Gastroesophageal sphincter (tissue), 4 donors: ENCODE results near the gene ZSCAN9. TPM values are rescaled to one million over a fixed set of nuclear protein-coding genes. Genes with fewer than 3 reads are reported as not detected.
A peak's percentile ranks its signal among the peaks of the same experiment; 100 is the strongest.

Source experiments
- ATAC-seq: fragments of 150-250 bp; one replicate; pipeline ENCODE4 v1.9.1; 2016; ENCODE audit warnings: mild to moderate bottlenecking, moderate library complexity
- H3K27ac ChIP-seq, 4 donors: fragments of 200-600 bp; sonication (generic) in 3 of 4; 1 replicate in 3 of 4; 2 replicates in 1 of 4; pipeline ENCODE4 v1.5.1; 2016 to 2019
- H3K27me3 ChIP-seq: fragments of 200-600 bp; sonication (generic); one replicate; pipeline ENCODE4 v1.5.1; 2019
- H3K36me3 ChIP-seq, 2 donors: fragments of 200-600 bp; sonication (generic); one replicate each; pipeline ENCODE4 v1.5.1; 2019; ENCODE audit warnings: control low read depth in 1 of 2
- H3K4me1 ChIP-seq, 3 donors: fragments of 200-600 bp; sonication (generic); 1 replicate in 2 of 3; 2 replicates in 1 of 3; pipeline ENCODE4 v1.5.1; 2016 to 2019; ENCODE audit warnings: control low read depth in 2 of 3
- H3K4me3 ChIP-seq, 2 donors: fragments of 200-600 bp; sonication (generic); one replicate each; pipeline ENCODE4 v1.5.1; 2019; ENCODE audit warnings: mild to moderate bottlenecking in 1 of 2, moderate library complexity in 1 of 2
- H3K9me3 ChIP-seq, 3 donors: fragments of 200-600 bp; sonication (generic); one replicate each; pipeline ENCODE4 v1.5.1; 2017 to 2019; ENCODE audit warnings: control low read depth in 2 of 3
- EP300 ChIP-seq: sonication (generic); formaldehyde crosslinking; IDR thresholded peaks from one replicate; pipeline ENCODE4 v1.6.1; 2017; ENCODE audit warnings: antibody characterized with exemption, mild to moderate bottlenecking
- POLR2A ChIP-seq, 2 donors: fragments of 450-650 bp; IDR thresholded peaks; one replicate each; pipeline ENCODE4 v1.6.1; 2017; ENCODE audit warnings: antibody characterized with exemption in 2 of 2, mild to moderate bottlenecking in 2 of 2, moderate library complexity in 1 of 2
- POLR2AphosphoS5 ChIP-seq: sonication (generic); formaldehyde crosslinking; IDR thresholded peaks from one replicate; pipeline ENCODE4 v1.6.1; 2017; ENCODE audit warnings: antibody characterized with exemption
- WGBS, 2 donors: methylation state at CpG; one replicate each; pipeline ENCODE4 v1.1.5; 2018; ENCODE audit warnings: low coverage in 1 of 2; 5-methylcytosine and 5-hydroxymethylcytosine counted together
- total RNA-seq, 4 donors: library from RNA; depleted of rRNA; stranded (reverse); fragments of >200 nt; gene quantifications; one replicate each; pipeline ENCODE4 v1.1.0, GENCODE V29; 2016
- TF ChIP-seq, protein P1 (sequence below), 4 experiments: fragments of 200-600 bp in 2 of 4; fragments of 450-650 bp in 2 of 4; sonication (generic) in 1 of 4; IDR thresholded peaks; one replicate each; pipeline ENCODE4 v1.5.1; 2017 to 2019; ENCODE audit warnings: antibody characterized with exemption in 4 of 4, mild to moderate bottlenecking in 2 of 4, moderate library complexity in 2 of 4

The ZSCAN9 gene
- total RNA-seq = 10 to 100 TPM; 11.4 to 17.1 (median 12.9) TPM

DNA sequence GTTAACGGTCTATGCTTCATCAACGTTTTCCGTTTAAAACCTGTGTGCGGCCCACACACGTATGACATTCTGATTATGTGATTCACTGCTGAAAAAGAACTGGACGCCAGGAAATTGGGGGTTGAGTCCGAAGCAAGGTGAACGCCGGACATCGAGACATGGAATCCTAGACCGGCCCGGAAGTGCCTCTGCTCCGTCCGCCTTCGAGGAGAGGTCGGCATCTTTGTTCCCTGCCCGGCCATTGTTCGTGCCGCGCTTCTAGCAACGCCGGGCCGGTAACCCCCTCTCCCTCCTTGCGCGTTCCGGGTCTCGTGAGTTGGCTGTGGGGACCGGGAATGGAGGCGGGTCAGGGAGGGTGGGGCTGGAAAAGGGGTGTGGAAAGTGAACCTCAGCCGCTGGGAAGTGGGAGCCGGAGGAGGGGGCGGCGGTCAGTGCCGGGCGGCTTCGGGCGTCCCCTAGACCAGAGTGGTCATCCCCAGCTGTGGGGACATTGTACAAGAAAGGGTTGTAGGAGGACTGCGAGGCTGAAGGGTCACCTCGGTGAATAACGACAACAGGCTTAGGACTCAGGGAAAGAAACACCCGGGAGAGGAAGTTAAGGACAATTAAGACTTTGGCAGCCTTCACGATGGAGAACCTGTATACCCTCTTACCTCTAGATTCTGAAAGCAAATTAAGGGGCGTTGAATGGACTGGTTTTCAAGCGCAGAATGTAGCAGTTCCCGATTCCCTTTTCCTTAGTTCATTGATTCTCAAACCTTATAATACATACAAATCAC lies at the start of gene ZSCAN9:
TSS of gene ZSCAN9 (plus strand) at position 220 of the 779 bp plus-strand sequence. CDS start 1,810 bp downstream, outside the sequence.
- Histone ChIP-seq H3K4me1 (peaks cover 0 to 34% (median 6%) of the 10 kb centered on the region in 3 donors), H3K4me3 (peak within 1 kb of the TSS; percentile 80 to 99), H3K9me3 (no peaks in the 10 kb centered on the region), H3K27me3 (peaks cover 20% of the 10 kb centered on the region), H3K27ac (peak within 1 kb of the TSS; percentile 83 to 91 (median 86)), H3K36me3 (peaks cover 9 to 34% of the 10 kb centered on the region in 2 donors)
- WGBS, 2 donors = 0 to 1% methylated on average over 17 to 24 of the region's 45 CpGs
- no peak for TF ChIP-seq POLR2A (IDR thresholded peaks at IDR 0.05)
- TF ChIP-seq, protein P1, sequence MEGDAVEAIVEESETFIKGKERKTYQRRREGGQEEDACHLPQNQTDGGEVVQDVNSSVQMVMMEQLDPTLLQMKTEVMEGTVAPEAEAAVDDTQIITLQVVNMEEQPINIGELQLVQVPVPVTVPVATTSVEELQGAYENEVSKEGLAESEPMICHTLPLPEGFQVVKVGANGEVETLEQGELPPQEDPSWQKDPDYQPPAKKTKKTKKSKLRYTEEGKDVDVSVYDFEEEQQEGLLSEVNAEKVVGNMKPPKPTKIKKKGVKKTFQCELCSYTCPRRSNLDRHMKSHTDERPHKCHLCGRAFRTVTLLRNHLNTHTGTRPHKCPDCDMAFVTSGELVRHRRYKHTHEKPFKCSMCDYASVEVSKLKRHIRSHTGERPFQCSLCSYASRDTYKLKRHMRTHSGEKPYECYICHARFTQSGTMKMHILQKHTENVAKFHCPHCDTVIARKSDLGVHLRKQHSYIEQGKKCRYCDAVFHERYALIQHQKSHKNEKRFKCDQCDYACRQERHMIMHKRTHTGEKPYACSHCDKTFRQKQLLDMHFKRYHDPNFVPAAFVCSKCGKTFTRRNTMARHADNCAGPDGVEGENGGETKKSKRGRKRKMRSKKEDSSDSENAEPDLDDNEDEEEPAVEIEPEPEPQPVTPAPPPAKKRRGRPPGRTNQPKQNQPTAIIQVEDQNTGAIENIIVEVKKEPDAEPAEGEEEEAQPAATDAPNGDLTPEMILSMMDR (IDR thresholded peaks at IDR 0.05) = peak in 1 of 4 experiments; percentile 7
- TF ChIP-seq POLR2AphosphoS5 = peak; percentile 80
- peak; percentile 96 for ATAC-seq

DNA sequence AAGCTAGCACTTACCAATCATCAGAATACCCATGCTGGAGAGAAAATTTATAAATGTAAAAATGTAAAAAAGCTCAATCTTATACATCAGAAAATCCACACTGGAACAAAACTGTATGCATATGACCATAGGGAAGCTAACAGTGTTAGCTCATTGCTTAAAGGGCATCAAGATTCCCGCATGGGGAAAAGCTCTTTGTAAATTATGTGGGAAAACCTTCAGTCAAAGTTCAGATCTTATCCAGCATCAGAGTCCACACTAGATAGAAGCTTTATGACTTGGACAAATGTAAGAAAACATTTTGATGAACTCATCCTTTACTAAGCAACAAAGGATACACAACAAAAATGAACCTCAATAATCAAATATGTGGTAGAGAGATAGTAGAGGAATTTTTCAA lies 48.7 kb upstream of the ZSCAN9 start:
- peaks cover 0 to 9% of the 10 kb centered on the region in 2 donors for H3K36me3 ChIP-seq
- no peak for ATAC-seq
- WGBS, 2 donors = 83 to 86% methylated on average over 1 of the region's 1 CpG
- no peak for TF ChIP-seq POLR2AphosphoS5
- no peak for TF ChIP-seq EP300
- TF ChIP-seq, protein P1 (IDR thresholded peaks at IDR 0.05) = no peak
- TF ChIP-seq POLR2A (IDR thresholded peaks at IDR 0.05) = no peak
- no peak overlapping the region for H3K27ac ChIP-seq
- H3K4me3 ChIP-seq = no peak overlapping the region
- peaks cover 10% of the 10 kb centered on the region for H3K27me3 ChIP-seq
- H3K4me1 ChIP-seq = no peaks in the 10 kb centered on the region
- H3K9me3 ChIP-seq = no peaks in the 10 kb centered on the region

DNA sequence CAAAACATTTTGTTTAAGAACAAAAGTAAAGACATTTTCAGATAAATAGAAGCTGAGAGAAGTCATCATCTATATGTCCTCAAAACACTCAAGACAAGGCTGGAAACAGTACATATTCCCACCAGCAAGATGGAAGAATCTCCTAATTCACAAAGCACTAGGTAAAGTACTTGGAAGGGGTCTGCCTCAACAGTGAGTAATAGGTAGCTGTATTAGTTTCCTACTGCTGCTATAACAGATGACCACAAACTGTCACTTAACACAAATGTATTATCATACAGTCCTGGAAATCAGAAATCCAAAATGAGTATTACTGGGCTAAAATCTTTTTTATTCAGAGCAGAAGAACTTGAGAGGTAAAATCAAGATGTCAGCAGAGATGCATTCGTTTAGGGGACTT lies 42.8 kb upstream of the ZSCAN9 start:
- peaks cover 0 to 24% (median 0%) of the 10 kb centered on the region in 3 donors for H3K9me3 ChIP-seq
- H3K27ac ChIP-seq = no peak overlapping the region
- 44 to 71% methylated on average over 1 of the region's 1 CpG for WGBS, 2 donors
- H3K4me1 ChIP-seq = no peaks in the 10 kb centered on the region
- TF ChIP-seq POLR2A (IDR thresholded peaks at IDR 0.05) (no peak), EP300 (no peak), POLR2AphosphoS5 (no peak)
- TF ChIP-seq, protein P1 (IDR thresholded peaks at IDR 0.05) = no peak
- no peak overlapping the region for H3K4me3 ChIP-seq
- no peaks in the 10 kb centered on the region for H3K36me3 ChIP-seq
- H3K27me3 ChIP-seq = peaks cover 10% of the 10 kb centered on the region
- no peak for ATAC-seq

DNA sequence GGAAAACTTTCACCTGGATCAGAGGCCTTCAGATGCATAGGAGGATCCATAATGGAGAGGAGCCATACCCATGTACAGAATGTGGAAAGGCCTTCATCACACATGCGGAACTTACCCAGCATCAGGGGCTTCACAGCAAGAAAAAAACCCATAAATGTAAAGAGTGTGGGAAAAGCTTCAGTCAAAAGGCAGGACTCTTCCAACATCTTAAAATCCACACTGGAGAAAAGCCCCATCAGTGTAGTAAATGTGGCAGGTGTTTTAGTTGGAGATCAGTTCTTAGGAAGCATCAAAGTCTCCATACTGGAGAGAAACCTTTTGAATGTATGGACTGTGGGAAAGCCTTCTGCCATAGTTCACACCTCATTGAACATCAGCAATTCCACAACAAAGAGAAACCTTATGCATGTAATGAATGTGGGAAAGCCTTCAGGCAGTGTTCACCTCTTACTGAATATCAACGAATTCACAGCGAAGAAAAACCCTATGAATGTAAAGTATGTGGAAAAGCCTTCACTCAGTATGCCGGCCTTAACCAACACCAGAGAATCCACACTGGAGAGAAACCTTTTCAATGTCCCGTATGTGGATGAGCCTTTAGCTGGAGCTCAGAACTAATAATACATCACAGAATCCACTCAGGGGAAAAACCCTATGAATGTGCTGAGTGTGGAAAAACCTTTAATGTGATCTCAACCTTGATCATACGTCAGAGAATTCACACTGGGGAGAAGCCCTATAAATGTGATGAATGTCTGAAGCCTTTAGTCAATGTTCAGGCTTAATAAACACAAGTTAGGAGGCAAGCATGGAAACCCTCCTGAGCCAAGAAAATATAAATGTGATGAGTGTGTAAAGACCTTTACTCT lies 36.7 kb upstream of the ZSCAN9 start:
- Histone ChIP-seq H3K4me1 (no peaks in the 10 kb centered on the region), H3K27ac (no peak overlapping the region), H3K4me3 (no peak overlapping the region), H3K9me3 (peaks cover 0 to 82% (median 2%) of the 10 kb centered on the region in 3 donors), H3K27me3 (peaks cover 10% of the 10 kb centered on the region), H3K36me3 (no peaks in the 10 kb centered on the region)
- TF ChIP-seq POLR2A (IDR thresholded peaks at IDR 0.05) (no peak), EP300 (no peak), POLR2AphosphoS5 (no peak)
- TF ChIP-seq, protein P1 (IDR thresholded peaks at IDR 0.05) = no peak
- no peak for ATAC-seq
- WGBS, 2 donors = 44 to 81% methylated on average over 4 to 6 of the region's 6 CpGs
